ENCODE measurements around the gene ATP6V0E1. TPM values are rescaled to one million over a fixed set of nuclear protein-coding genes. Genes with fewer than 3 reads are reported as not detected.
A peak's percentile ranks its signal among the peaks of the same experiment; 100 is the strongest.

ATP6V0E1 gene
- total RNA-seq, 1 donor from 2014 or later = 147 TPM

DNA sequence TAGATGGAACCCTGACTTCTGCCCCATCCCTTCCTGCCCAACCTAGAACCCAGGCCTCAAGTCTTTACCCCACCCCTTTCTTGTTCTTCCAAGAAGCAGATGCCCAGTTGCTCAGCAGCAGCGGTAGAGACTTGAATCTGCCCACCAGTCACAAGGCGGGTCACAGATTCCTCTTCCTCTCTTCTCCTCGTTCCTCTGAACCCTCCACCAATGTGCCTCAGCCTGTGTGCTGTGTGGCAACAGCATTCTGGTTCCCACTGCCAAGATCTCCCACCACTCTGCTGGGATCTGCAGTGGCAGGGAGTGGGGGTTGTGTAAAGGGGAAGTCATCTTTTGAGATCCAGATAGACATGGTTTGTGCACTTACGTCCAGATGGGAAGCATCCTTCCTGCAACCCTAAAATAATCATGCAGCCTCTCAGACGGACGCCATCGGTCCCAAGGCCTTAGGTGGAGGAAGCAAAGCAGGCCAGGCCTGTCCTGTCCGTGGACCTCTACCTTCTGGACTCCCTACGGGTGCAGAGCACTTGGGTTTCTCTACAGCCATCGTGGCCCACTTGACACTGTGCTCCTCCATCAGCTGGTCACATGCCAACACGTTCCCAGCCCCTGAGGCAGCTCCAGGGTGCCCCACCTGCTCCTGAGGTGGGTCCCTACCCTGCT lies 32.1 kb upstream of the ATP6V0E1 start:
- peaks cover 3% of the 10 kb centered on the region for H3K36me3 Mint-ChIP-seq (ENCODE audit: low read depth, unreplicated experiment)
- H3K4me3 Mint-ChIP-seq (ENCODE audit: unreplicated experiment) = peak overlapping the region; percentile 60
- no peaks in the 10 kb centered on the region for H3K9me3 Mint-ChIP-seq (ENCODE audit: unreplicated experiment)
- H3K27me3 Mint-ChIP-seq (ENCODE audit: unreplicated experiment) = peaks cover 13% of the 10 kb centered on the region
- H3K4me1 Mint-ChIP-seq (ENCODE audit: unreplicated experiment) = no peaks in the 10 kb centered on the region
- TF ChIP-seq, protein P1, sequence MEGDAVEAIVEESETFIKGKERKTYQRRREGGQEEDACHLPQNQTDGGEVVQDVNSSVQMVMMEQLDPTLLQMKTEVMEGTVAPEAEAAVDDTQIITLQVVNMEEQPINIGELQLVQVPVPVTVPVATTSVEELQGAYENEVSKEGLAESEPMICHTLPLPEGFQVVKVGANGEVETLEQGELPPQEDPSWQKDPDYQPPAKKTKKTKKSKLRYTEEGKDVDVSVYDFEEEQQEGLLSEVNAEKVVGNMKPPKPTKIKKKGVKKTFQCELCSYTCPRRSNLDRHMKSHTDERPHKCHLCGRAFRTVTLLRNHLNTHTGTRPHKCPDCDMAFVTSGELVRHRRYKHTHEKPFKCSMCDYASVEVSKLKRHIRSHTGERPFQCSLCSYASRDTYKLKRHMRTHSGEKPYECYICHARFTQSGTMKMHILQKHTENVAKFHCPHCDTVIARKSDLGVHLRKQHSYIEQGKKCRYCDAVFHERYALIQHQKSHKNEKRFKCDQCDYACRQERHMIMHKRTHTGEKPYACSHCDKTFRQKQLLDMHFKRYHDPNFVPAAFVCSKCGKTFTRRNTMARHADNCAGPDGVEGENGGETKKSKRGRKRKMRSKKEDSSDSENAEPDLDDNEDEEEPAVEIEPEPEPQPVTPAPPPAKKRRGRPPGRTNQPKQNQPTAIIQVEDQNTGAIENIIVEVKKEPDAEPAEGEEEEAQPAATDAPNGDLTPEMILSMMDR (IDR thresholded peaks at IDR 0.05; ENCODE audit: unreplicated experiment) = no peak
- H3K27ac Mint-ChIP-seq (ENCODE audit: unreplicated experiment) = no peak overlapping the region
- DNase-seq (ENCODE audit: low spot score) = no peak

DNA sequence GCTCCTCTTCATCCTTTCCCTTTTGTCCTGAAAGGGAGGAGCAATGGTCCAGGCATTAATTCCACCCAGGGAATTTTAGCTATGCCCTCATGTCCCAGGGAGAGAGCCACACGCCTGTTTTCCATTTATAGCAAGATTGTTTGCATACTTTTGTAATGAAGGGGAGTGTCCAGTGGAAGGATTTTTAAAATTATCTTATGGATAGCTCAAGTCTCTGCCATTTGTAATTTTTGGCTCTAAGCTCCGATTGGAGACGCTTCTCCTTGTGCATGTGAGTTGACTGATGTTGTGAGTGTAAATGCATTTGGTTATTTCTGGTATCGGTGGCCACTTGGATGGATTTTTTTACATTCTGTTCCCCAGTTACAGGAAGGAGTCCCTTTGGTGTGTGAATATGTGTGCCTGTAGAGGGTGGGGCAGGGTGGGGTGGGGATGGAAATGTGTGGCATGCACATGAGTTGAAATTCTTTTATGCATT lies 31.5 kb upstream of the ATP6V0E1 start:
- no peak for DNase-seq (ENCODE audit: low spot score)
- no peaks in the 10 kb centered on the region for H3K4me1 Mint-ChIP-seq (ENCODE audit: unreplicated experiment)
- peaks cover 3% of the 10 kb centered on the region for H3K36me3 Mint-ChIP-seq (ENCODE audit: low read depth, unreplicated experiment)
- no peaks in the 10 kb centered on the region for H3K9me3 Mint-ChIP-seq (ENCODE audit: unreplicated experiment)
- peaks cover 15% of the 10 kb centered on the region for H3K27me3 Mint-ChIP-seq (ENCODE audit: unreplicated experiment)
- TF ChIP-seq, protein P1 (IDR thresholded peaks at IDR 0.05; ENCODE audit: unreplicated experiment) = no peak
- no peak overlapping the region for H3K4me3 Mint-ChIP-seq (ENCODE audit: unreplicated experiment)
- H3K27ac Mint-ChIP-seq (ENCODE audit: unreplicated experiment) = no peak overlapping the region

DNA sequence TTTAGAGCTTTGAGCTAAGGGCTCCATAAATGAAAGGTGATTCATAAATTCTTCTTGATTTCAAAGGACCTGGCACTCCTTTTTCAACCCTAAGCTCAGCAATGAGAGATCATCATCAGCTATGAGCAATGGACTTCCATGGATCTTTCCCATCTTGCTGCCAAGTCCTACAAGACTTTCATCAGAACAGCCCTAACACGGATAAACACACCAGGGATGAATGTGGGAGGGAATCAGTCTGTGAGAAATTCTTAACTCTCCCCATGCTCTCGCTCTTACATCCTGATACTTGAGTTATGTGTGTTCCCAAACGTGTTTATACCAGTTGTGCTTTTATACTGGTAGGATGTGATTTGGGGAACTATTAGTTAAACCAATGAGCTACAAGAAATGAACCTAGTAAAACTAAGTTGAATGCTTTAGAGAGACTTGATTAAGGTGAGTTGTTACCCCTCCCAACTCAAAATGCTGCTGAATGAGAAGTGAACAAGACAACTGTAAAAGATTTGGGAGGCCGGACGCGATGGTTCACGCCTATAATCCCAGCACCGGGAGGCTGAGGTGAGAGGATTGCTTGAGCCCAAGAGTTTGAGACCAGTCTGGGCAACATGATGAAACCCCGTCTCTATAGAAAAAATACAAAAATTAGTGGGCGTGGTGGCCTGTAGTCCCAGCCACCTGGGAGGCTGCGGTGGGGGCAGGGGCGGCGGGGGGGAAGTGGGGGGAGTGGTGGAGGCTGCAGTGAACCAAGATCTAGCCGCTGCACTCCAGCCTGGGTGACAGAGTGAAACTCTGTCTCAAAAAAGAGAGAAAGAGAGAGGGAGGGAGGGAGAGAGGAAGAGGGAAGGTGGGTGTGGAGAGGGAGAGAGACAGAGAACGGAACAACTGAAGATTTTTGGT lies 29.5 kb upstream of the ATP6V0E1 start:
- Mint-ChIP-seq H3K27me3 (ENCODE audit: unreplicated experiment) (peaks cover 12% of the 10 kb centered on the region), H3K4me3 (ENCODE audit: unreplicated experiment) (no peak overlapping the region)

DNA sequence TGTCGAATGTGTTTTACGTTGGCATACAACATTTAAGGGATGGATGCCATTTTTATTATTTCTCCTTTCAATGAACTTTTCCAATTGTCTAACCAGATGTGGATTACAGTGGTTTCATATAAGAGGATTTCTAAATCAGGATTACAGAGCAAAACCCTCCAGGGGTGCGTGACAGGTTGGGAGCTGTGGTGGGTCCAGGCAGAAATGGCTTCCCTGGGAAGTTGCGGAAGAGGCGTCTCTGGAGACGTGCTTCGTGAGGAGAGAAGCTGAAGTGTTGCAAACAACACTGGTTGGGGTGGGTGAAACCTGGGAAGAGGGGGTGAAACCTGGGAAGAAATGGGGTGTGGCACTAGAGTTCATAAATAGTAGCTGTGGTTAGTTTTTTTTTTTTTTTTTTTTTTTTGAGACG lies 28.8 kb upstream of the ATP6V0E1 start:
- Mint-ChIP-seq H3K9me3 (ENCODE audit: unreplicated experiment) (no peaks in the 10 kb centered on the region), H3K4me3 (ENCODE audit: unreplicated experiment) (no peak overlapping the region), H3K4me1 (ENCODE audit: unreplicated experiment) (peaks cover 4% of the 10 kb centered on the region), H3K27ac (ENCODE audit: unreplicated experiment) (no peak overlapping the region), H3K27me3 (ENCODE audit: unreplicated experiment) (peaks cover 13% of the 10 kb centered on the region), H3K36me3 (ENCODE audit: low read depth, unreplicated experiment) (peaks cover 3% of the 10 kb centered on the region)
- TF ChIP-seq, protein P1 (IDR thresholded peaks at IDR 0.05; ENCODE audit: unreplicated experiment) = no peak
- DNase-seq (ENCODE audit: low spot score) = no peak

More for the DNA sequence above, 29.5 kb upstream of the ATP6V0E1 start:
- H3K4me1 Mint-ChIP-seq (ENCODE audit: unreplicated experiment) = no peaks in the 10 kb centered on the region
- peaks cover 3% of the 10 kb centered on the region for H3K36me3 Mint-ChIP-seq (ENCODE audit: low read depth, unreplicated experiment)
- H3K9me3 Mint-ChIP-seq (ENCODE audit: unreplicated experiment) = no peaks in the 10 kb centered on the region
- no peak for DNase-seq (ENCODE audit: low spot score)
- TF ChIP-seq, protein P1 (IDR thresholded peaks at IDR 0.05; ENCODE audit: unreplicated experiment) = no peak
- H3K27ac Mint-ChIP-seq (ENCODE audit: unreplicated experiment) = no peak overlapping the region
